Astrocyte (in vitro differentiated cells and primary cell): ENCODE data around the gene DCAF4. TPM values are rescaled to one million over a fixed set of nuclear protein-coding genes. Genes with fewer than 3 reads are reported as not detected.

Experiments used
- DNase-seq: peaks from one replicate; pipeline ENCODE4 v3.0.0-alpha.2; 2010; ENCODE audit warnings: low read depth
- FAIRE-seq: peaks from 2 replicates; lab custom pipeline; 2011; peaks lifted over from hg19 to GRCh38; lab: Jason Lieb, UNC
- H2AFZ ChIP-seq: 2 replicates; pipeline ENCODE4 v1.6.0; 2012; ENCODE audit warnings: low read depth, low read length, inconsistent platforms
- H3K27ac ChIP-seq: 2 replicates; pipeline ENCODE4 v1.5.1; 2011; ENCODE audit warnings: low read depth, low read length, inconsistent platforms
- H3K27me3 ChIP-seq: 2 replicates; pipeline ENCODE4 v1.6.0; 2011; ENCODE audit warnings: low read length, inconsistent platforms; ENCODE audit not compliant: insufficient read depth
- H3K36me3 ChIP-seq: 2 replicates; pipeline ENCODE4 v1.5.1; 2011; ENCODE audit warnings: low read length, inconsistent platforms; ENCODE audit not compliant: insufficient read depth
- H3K4me1 ChIP-seq: 2 replicates; pipeline ENCODE4 v1.5.1; 2011; ENCODE audit warnings: low read length, inconsistent platforms; ENCODE audit not compliant: insufficient read depth
- H3K4me2 ChIP-seq: 2 replicates; pipeline ENCODE4 v1.6.0; 2012; ENCODE audit warnings: low read length, inconsistent platforms
- H3K4me3 ChIP-seq: 2 replicates; pipeline ENCODE4 v1.5.1; 2011; ENCODE audit warnings: low read depth, mild to moderate bottlenecking, low read length, inconsistent platforms; ENCODE audit not compliant: insufficient read depth
- H3K79me2 ChIP-seq: 2 replicates; pipeline ENCODE4 v1.6.0; 2012; ENCODE audit warnings: mild to moderate bottlenecking, low read length, inconsistent platforms; ENCODE audit not compliant: insufficient read depth
- H3K9ac ChIP-seq: 2 replicates; pipeline ENCODE4 v1.6.0; 2012; ENCODE audit warnings: mild to moderate bottlenecking, low read length, inconsistent platforms
- H3K9me3 ChIP-seq: 2 replicates; pipeline ENCODE4 v1.5.1; 2012; ENCODE audit warnings: low read depth, mild to moderate bottlenecking, low read length, inconsistent platforms; ENCODE audit not compliant: insufficient read depth
- H4K20me1 ChIP-seq: 2 replicates; pipeline ENCODE4 v1.6.0; 2012; ENCODE audit warnings: low read length, inconsistent platforms; ENCODE audit not compliant: insufficient read depth
- H3K27ac Mint-ChIP-seq: one replicate; pipeline ENCODE4 v1.8.0; 2021; ENCODE audit warnings: mild to moderate bottlenecking, mixed read lengths; ENCODE audit not compliant: unreplicated experiment
- H3K27me3 Mint-ChIP-seq: one replicate; pipeline ENCODE4 v1.8.0; 2021; ENCODE audit warnings: low read depth, mixed read lengths; ENCODE audit not compliant: unreplicated experiment
- H3K36me3 Mint-ChIP-seq: one replicate; pipeline ENCODE4 v1.8.0; 2021; ENCODE audit warnings: low read depth, mixed read lengths; ENCODE audit not compliant: unreplicated experiment
- H3K4me1 Mint-ChIP-seq: one replicate; pipeline ENCODE4 v1.8.0; 2021; ENCODE audit warnings: low read depth, mixed read lengths; ENCODE audit not compliant: unreplicated experiment
- H3K4me3 Mint-ChIP-seq: one replicate; pipeline ENCODE4 v1.8.0; 2021; ENCODE audit warnings: mild to moderate bottlenecking, moderate library complexity, mixed read lengths; ENCODE audit not compliant: unreplicated experiment
- H3K9me3 Mint-ChIP-seq: one replicate; pipeline ENCODE4 v1.8.0; 2021; ENCODE audit warnings: mild to moderate bottlenecking, mixed read lengths; ENCODE audit not compliant: unreplicated experiment
- CTCF ChIP-seq: IDR thresholded peaks from 2 replicates; pipeline ENCODE4 v1.5.1; 2011; ENCODE audit warnings: low read depth, mild to moderate bottlenecking, inconsistent platforms, low read length, moderate library complexity; ENCODE audit not compliant: insufficient read depth
- EZH2 ChIP-seq: IDR thresholded peaks from 2 replicates; pipeline ENCODE4 v1.6.1; 2012; ENCODE audit warnings: mild to moderate bottlenecking, low read length, inconsistent platforms; ENCODE audit not compliant: insufficient read depth
- total RNA-seq: library from RNA; stranded (reverse); gene quantifications from 2 replicates; pipeline ENCODE4 v1.2.1, GENCODE V29; 2021

DCAF4 gene
- total RNA-seq, 1 donor from 2014 or later = 33.5 TPM

DNA sequence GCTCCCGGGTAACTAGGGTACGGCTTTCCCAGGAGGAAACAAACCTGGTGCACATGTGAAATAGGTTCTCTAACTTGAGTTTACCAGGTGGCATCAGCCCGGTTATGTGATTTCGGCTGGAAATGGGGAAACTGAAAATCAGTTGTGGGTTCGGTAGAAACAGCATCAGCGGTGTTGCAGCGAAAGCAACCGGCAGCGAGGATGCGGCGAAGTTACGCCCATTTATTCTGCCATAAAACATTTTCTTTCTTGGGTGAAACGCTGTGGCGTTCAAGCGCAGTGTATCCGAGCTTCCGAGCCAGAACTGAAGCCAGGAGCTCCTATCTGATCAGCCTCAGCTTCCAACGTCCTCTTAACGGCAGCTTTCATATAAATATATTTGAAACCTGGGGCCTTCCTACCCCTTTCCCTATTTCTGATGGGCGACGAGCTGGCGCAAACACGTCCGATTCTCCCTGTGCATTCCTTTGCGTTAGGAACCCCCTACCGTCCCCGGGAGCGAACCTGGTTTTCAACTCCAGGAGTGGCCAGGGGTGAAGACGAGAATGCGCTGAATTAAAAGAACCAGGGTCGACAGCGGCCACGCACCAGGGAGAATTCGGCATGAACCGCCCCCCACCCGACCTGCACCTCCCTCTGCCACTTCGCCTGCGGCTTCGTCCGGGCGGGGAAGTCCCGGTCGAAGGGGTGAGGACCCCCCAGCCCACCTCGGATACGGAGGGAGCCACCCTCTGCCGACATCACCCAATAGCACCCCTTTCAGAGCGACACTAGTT is 34.0 kb upstream of the DCAF4 start:
- FAIRE-seq = no peak
- peaks cover 17% of the 10 kb centered on the region for H3K27me3 Mint-ChIP-seq
- H3K27ac ChIP-seq = peak overlapping the region; percentile 55
- no peaks in the 10 kb centered on the region for H3K9me3 ChIP-seq
- TF ChIP-seq CTCF (no peak), EZH2 (no peak)
- no peaks in the 10 kb centered on the region for H3K36me3 ChIP-seq
- no peaks in the 10 kb centered on the region for H3K27me3 ChIP-seq
- peak overlapping the region; percentile 95 for H3K4me3 Mint-ChIP-seq
- DNase-seq = peak; percentile 26
- H3K9ac ChIP-seq = peak overlapping the region; percentile 83
- peak overlapping the region; percentile 43 for H3K27ac Mint-ChIP-seq
- H3K4me2 ChIP-seq = peak overlapping the region; percentile 97
- H3K79me2 ChIP-seq = peaks cover 62% of the 10 kb centered on the region
- no peaks in the 10 kb centered on the region for H3K36me3 Mint-ChIP-seq
- H3K4me3 ChIP-seq = peak overlapping the region; percentile 90
- no peaks in the 10 kb centered on the region for H3K9me3 Mint-ChIP-seq
- peaks cover 42% of the 10 kb centered on the region for H4K20me1 ChIP-seq
- H2AFZ ChIP-seq = peak overlapping the region; percentile 75
- H3K4me1 Mint-ChIP-seq = peaks cover 17% of the 10 kb centered on the region
- peaks cover 24% of the 10 kb centered on the region for H3K4me1 ChIP-seq

GRCh38 chr14:72892879-72893635 is 33.2 kb upstream of the DCAF4 start:
- Mint-ChIP-seq H3K4me3 (peak overlapping the region; percentile 95), H3K27ac (peak overlapping the region; percentile 43), H3K4me1 (peaks cover 17% of the 10 kb centered on the region), H3K9me3 (no peaks in the 10 kb centered on the region), H3K27me3 (peaks cover 19% of the 10 kb centered on the region), H3K36me3 (no peaks in the 10 kb centered on the region)
- Histone ChIP-seq H3K4me1 (peaks cover 21% of the 10 kb centered on the region), H3K27me3 (no peaks in the 10 kb centered on the region), H3K79me2 (peaks cover 54% of the 10 kb centered on the region), H3K36me3 (no peaks in the 10 kb centered on the region), H3K9ac (peak overlapping the region; percentile 83), H4K20me1 (peaks cover 34% of the 10 kb centered on the region), H2AFZ (peak overlapping the region; percentile 75), H3K9me3 (no peaks in the 10 kb centered on the region), H3K27ac (peak overlapping the region; percentile 55), H3K4me3 (peak overlapping the region; percentile 90), H3K4me2 (peak overlapping the region; percentile 97)
- no peak for DNase-seq
- no peak for FAIRE-seq
- TF ChIP-seq EZH2 (no peak), CTCF (no peak)
